ENCODE results near the gene PCDHGB2. TPM values are rescaled to one million over a fixed set of nuclear protein-coding genes. Genes with fewer than 3 reads are reported as not detected.
A peak's percentile ranks its signal among the peaks of the same experiment; 100 is the strongest.
"Not testable (repeated sequence)": the region's sequence is repeated elsewhere in the genome, so short reads cannot be mapped to it uniquely, and the experiment has no call there.

PCDHGB2 gene
- total RNA-seq, 1 donor from 2014 or later: 0.98 TPM

GRCh38 chr5:141366016-141366896 is 6.5 kb downstream of the PCDHGB2 start:
- H3K4me3 ChIP-seq (ENCODE audit: low read depth, low read length): no peak overlapping the region
- TF ChIP-seq CTCF (conservative IDR thresholded peaks at IDR 0.05; ENCODE audit: low read depth, low read length): no peak
- no peak for DNase-seq (ENCODE audit: low read depth)

GRCh38 chr5:141369994-141370848 is 10.4 kb downstream of the PCDHGB2 start, which contains the start of gene PCDHGB3:
Gene PCDHGB3, plus strand, starts transcription at chr5:141370242. Its CDS starts 153 bp downstream, at chr5:141370395.
- DNase-seq (ENCODE audit: low read depth): no peak
- peak; percentile 47 for TF ChIP-seq CTCF (conservative IDR thresholded peaks at IDR 0.05; ENCODE audit: low read depth, low read length)
- peak within 1 kb of the TSS; percentile 38 for H3K4me3 ChIP-seq (ENCODE audit: low read depth, low read length)

- no peak for DNase-seq (ENCODE audit: low read depth)
- no peak overlapping the region for H3K4me3 ChIP-seq (ENCODE audit: low read depth, low read length)
- TF ChIP-seq CTCF (conservative IDR thresholded peaks at IDR 0.05; ENCODE audit: low read depth, low read length): no peak
Observed at GRCh38 chr5:141371572-141372475, 12.0 kb downstream of the PCDHGB2 start.

GRCh38 chr5:141373673-141374317 is 14.0 kb downstream of the PCDHGB2 start, which contains the start of gene PCDHGA6:
Gene PCDHGA6, plus strand, starts transcription at chr5:141373891. Its CDS starts 193 bp downstream, at chr5:141374084.
- no peak for DNase-seq (ENCODE audit: low read depth)
- TF ChIP-seq CTCF (conservative IDR thresholded peaks at IDR 0.05; ENCODE audit: low read depth, low read length): peak; percentile 57
- peak within 1 kb of the TSS; percentile 45 for H3K4me3 ChIP-seq (ENCODE audit: low read depth, low read length)

GRCh38 chr5:141374627-141375026 is 14.8 kb downstream of the PCDHGB2 start:
- no peak for TF ChIP-seq CTCF (conservative IDR thresholded peaks at IDR 0.05; ENCODE audit: low read depth, low read length)
- DNase-seq (ENCODE audit: low read depth): no peak
- no peak overlapping the region for H3K4me3 ChIP-seq (ENCODE audit: low read depth, low read length)

- not testable (repeated sequence) for DNase-seq (ENCODE audit: low read depth); H3K4me3 ChIP-seq (ENCODE audit: low read depth, low read length)
Observed at GRCh38 chr5:141375444-141376155, 15.8 kb downstream of the PCDHGB2 start.

All from epithelial cell of proximal tubule (primary cell).